Measurements from ENCODE around the gene MYO16.

Gene MYO16

GRCh38 chr13:108813587-108814170 is 184.3 kb downstream of the MYO16 start:
- no peak for DNase-seq

- no peak for DNase-seq
Measured at GRCh38 chr13:108816375-108816774, 187.0 kb downstream of the MYO16 start.

- DNase-seq: no peak
Measured at GRCh38 chr13:108827646-108828045, 198.2 kb downstream of the MYO16 start.

GRCh38 chr13:108828086-108828815 is 198.8 kb downstream of the MYO16 start:
- DNase-seq: no peak

GRCh38 chr13:108830916-108831315 is 201.5 kb downstream of the MYO16 start:
- DNase-seq: no peak

GRCh38 chr13:108833531-108833930 is 204.1 kb downstream of the MYO16 start:
- no peak for DNase-seq

GRCh38 chr13:108834193-108834592 is 204.8 kb downstream of the MYO16 start:
- DNase-seq: no peak

GRCh38 chr13:108835083-108835482 is 205.7 kb downstream of the MYO16 start:
- DNase-seq: no peak

GRCh38 chr13:108850691-108851090 is 221.3 kb downstream of the MYO16 start:
- no peak for DNase-seq

GRCh38 chr13:108851660-108852059 is 222.2 kb downstream of the MYO16 start:
- DNase-seq: no peak

GRCh38 chr13:108853031-108853430 is 223.6 kb downstream of the MYO16 start:
- DNase-seq: no peak

GRCh38 chr13:108855737-108856387 is 226.5 kb downstream of the MYO16 start:
- DNase-seq: no peak

GRCh38 chr13:108858676-108859075 is 229.3 kb downstream of the MYO16 start:
- DNase-seq: no peak

- no peak for DNase-seq
Measured at GRCh38 chr13:108859197-108860012, 230.0 kb downstream of the MYO16 start.

GRCh38 chr13:108860418-108860817 is 231.0 kb downstream of the MYO16 start:
- no peak for DNase-seq

- no peak for DNase-seq
Measured at GRCh38 chr13:108877300-108877699, 247.9 kb downstream of the MYO16 start.

- DNase-seq: no peak
Measured at GRCh38 chr13:108878732-108879131, 249.3 kb downstream of the MYO16 start.

GRCh38 chr13:108889324-108889984 is 260.0 kb downstream of the MYO16 start:
- DNase-seq: no peak

GRCh38 chr13:108895220-108895704 is 265.9 kb downstream of the MYO16 start:
- peak; percentile 3 to 27 for DNase-seq

GRCh38 chr13:108897955-108898354 is 268.5 kb downstream of the MYO16 start:
- no peak for DNase-seq

- DNase-seq: no peak
Measured at GRCh38 chr13:108902405-108903155, 273.2 kb downstream of the MYO16 start.

- DNase-seq: no peak
Measured at GRCh38 chr13:108903613-108904012, 274.2 kb downstream of the MYO16 start.

Measured in NCI-H1930 (cell line).